Upper lobe of left lung (tissue), 6 donors: ENCODE data around the gene GCHFR. TPM values are rescaled to one million over a fixed set of nuclear protein-coding genes. Genes with fewer than 3 reads are reported as not detected.

Experiments used
- ATAC-seq, 2 donors: fragments of 200-7000 bp; cut with Tn5 transposase; one replicate each; pipeline ENCODE4 v1.9.1; 2022; ENCODE audit warnings: mild to moderate bottlenecking in 2 of 2, moderate library complexity in 2 of 2; ENCODE audit not compliant: low FRiP score in 2 of 2
- DNase-seq, 2 donors: peaks; one replicate each; pipeline ENCODE4 v3.0.0-alpha.2; 2019 to 2020
- H3K27ac ChIP-seq, 4 donors: fragments of 200-600 bp; sonication (generic); one replicate each; pipeline ENCODE4 v1.5.1; 2016 to 2019
- H3K27me3 ChIP-seq, 4 donors: fragments of 200-600 bp; sonication (generic); one replicate each; pipeline ENCODE4 v1.5.1; 2017 to 2019
- H3K36me3 ChIP-seq, 4 donors: fragments of 200-600 bp; sonication (generic); one replicate each; pipeline ENCODE4 v1.5.1; 2016 to 2019
- H3K4me1 ChIP-seq, 4 donors: fragments of 200-600 bp; sonication (generic); one replicate each; pipeline ENCODE4 v1.5.1; 2018 to 2019
- H3K4me3 ChIP-seq, 4 donors: fragments of 200-600 bp; sonication (generic); one replicate each; pipeline ENCODE4 v1.5.1; 2017 to 2019; ENCODE audit warnings: mild to moderate bottlenecking in 2 of 4, moderate library complexity in 1 of 4
- H3K9me3 ChIP-seq, 4 donors: fragments of 200-600 bp; sonication (generic); one replicate each; pipeline ENCODE4 v1.5.1; 2018 to 2019
- CTCF ChIP-seq, 6 experiments: fragments of 450-650 bp in 4 of 6; fragments of 200-600 bp in 2 of 6; sonication (generic) in 2 of 6; IDR thresholded peaks; one replicate each; pipeline ENCODE4 v1.5.1; 2016 to 2019; ENCODE audit warnings: antibody characterized with exemption in 6 of 6
- EP300 ChIP-seq, 4 donors: sonication (generic); formaldehyde crosslinking; IDR thresholded peaks; one replicate each; pipeline ENCODE4 v1.5.1; 2017; ENCODE audit warnings: antibody characterized with exemption in 4 of 4, control low read depth in 2 of 4
- POLR2A ChIP-seq, 4 donors: fragments of 450-650 bp; IDR thresholded peaks; one replicate each; pipeline ENCODE4 v1.5.1; 2016 to 2017; ENCODE audit warnings: antibody characterized with exemption in 4 of 4, mild to moderate bottlenecking in 2 of 4
- POLR2AphosphoS5 ChIP-seq, 2 donors: sonication (generic); formaldehyde crosslinking; IDR thresholded peaks; one replicate each; pipeline ENCODE4 v1.5.1; 2017; ENCODE audit warnings: antibody characterized with exemption in 2 of 2
- WGBS, 2 donors: methylation state at CpG; one replicate each; pipeline ENCODE4 v1.1.5; 2017 to 2018; 5-methylcytosine and 5-hydroxymethylcytosine counted together
- small RNA-seq, 4 donors: library from RNA; depleted of rRNA; stranded (forward); fragments of <200 nt; gene quantifications; one replicate each; pipeline ENCODE3, GENCODE V24; 2016
- total RNA-seq, 6 donors: library from RNA; depleted of rRNA in 4 of 6; stranded (reverse); fragments of >200 nt in 4 of 6; gene quantifications; one replicate each; pipeline versions ENCODE4 v1.1.0 to v1.2.1, GENCODE V29; 2016 to 2021
- donor health status: DM: no; HTN: no; CAD: no; lungs with moderate emphysema.
- donor health status: DM: no; HTN: yes; CAD: no; lungs with severe emphysema.

Gene GCHFR
- total RNA-seq, 6 donors from 2014 or later, result 84.9 to 206 (median 105) TPM

GRCh38 chr15:40815042-40815698 is 51.3 kb downstream of the GCHFR start:
- no peaks in the 10 kb centered on the region for H3K27me3 ChIP-seq
- no peak overlapping the region for H3K4me3 ChIP-seq
- H3K36me3 ChIP-seq, result peaks cover 0 to 44% (median 17%) of the 10 kb centered on the region in 4 donors
- DNase-seq (no peak), ATAC-seq (no peak)
- H3K9me3 ChIP-seq, result no peaks in the 10 kb centered on the region
- no peak overlapping the region for H3K27ac ChIP-seq
- TF ChIP-seq POLR2AphosphoS5 (IDR thresholded peaks at IDR 0.05), result no peak
- TF ChIP-seq EP300 (IDR thresholded peaks at IDR 0.05), result no peak
- TF ChIP-seq CTCF (IDR thresholded peaks at IDR 0.05), result no peak
- no peak for TF ChIP-seq POLR2A (IDR thresholded peaks at IDR 0.05)
- no peaks in the 10 kb centered on the region for H3K4me1 ChIP-seq
- WGBS, 2 donors, result 74% methylated on average over 4 of the region's 4 CpGs

Small RNAs within 50 kb of the gene (small RNA-seq; reads per million reads assigned to genes)
- 0 reads per million in 4 donors for gene SUMO2P15

Other genes with a start within 250 kb of the GCHFR start
- gene CCDC32, start 199.0 kb upstream of the GCHFR start, total RNA-seq, result 10 to 100 TPM; 17.1 to 56.9 (median 24.1) TPM
- gene RPUSD2, start 194.8 kb upstream of the GCHFR start, total RNA-seq, result 10 to 100 TPM in 2 of 6 donors, 1 to 10 TPM in 4; 3.1 to 11.6 (median 7.8) TPM
- 1 to 10 TPM in 3 of 6 donors, under 1 TPM in 3; under 0.01 to 2.4 (median 1.3) TPM for gene KNL1, start 169.8 kb upstream of the GCHFR start, total RNA-seq
- 1 to 10 TPM in 5 of 6 donors, not detected in 1; 1.0 to 3.4 (median 2.1) TPM for gene RAD51, start 68.9 kb upstream of the GCHFR start, total RNA-seq
- gene RMDN3, start 8.8 kb upstream of the GCHFR start, total RNA-seq, result 100 to 1,000 TPM in 4 of 6 donors, 10 to 100 TPM in 2; 57.3 to 123 (median 105) TPM
- gene C15orf62, start 5.9 kb downstream of the GCHFR start, total RNA-seq, result 1 to 10 TPM in 5 of 6 donors, under 1 TPM in 1; 0.81 to 4.2 (median 1.4) TPM
- 100 to 1,000 TPM in 1 of 6 donors, 10 to 100 TPM in 5; 19.4 to 104 (median 32.5) TPM for gene ZFYVE19, start 43.0 kb downstream of the GCHFR start, total RNA-seq
- 10 to 100 TPM; 15.4 to 51.3 (median 30.0) TPM for gene DNAJC17, start 43.4 kb downstream of the GCHFR start, total RNA-seq
- 1 to 10 TPM in 1 of 6 donors, under 1 TPM in 1, not detected in 4; 0.34 to 3.3 TPM for gene PPP1R14D, start 64.6 kb downstream of the GCHFR start, total RNA-seq
- 100 to 1,000 TPM in 5 of 6 donors, 10 to 100 TPM in 1; 99.3 to 252 (median 163) TPM for gene SPINT1, start 80.0 kb downstream of the GCHFR start, total RNA-seq
- gene RHOV, start 110.2 kb downstream of the GCHFR start, total RNA-seq, result 1 to 10 TPM in 1 of 6 donors, under 1 TPM in 2, not detected in 3; 0.46 to 2.1 (median 0.77) TPM
- 10 to 100 TPM; 19.9 to 43.2 (median 29.2) TPM for gene VPS18, start 130.4 kb downstream of the GCHFR start, total RNA-seq
- 10 to 100 TPM in 5 of 6 donors, 1 to 10 TPM in 1; 9.5 to 38.0 (median 13.7) TPM for gene DLL4, start 165.3 kb downstream of the GCHFR start, total RNA-seq
- gene CHAC1, start 189.4 kb downstream of the GCHFR start, total RNA-seq, result 10 to 100 TPM in 1 of 6 donors, 1 to 10 TPM in 5; 2.6 to 11.1 (median 3.4) TPM